Left ventricle myocardium inferior (tissue), 1 donor: ENCODE results near the gene AGFG1. TPM values are rescaled to one million over a fixed set of nuclear protein-coding genes. Genes with fewer than 3 reads are reported as not detected.

Source experiments
- DNase-seq: peaks from one replicate; pipeline ENCODE4 v3.0.0-alpha.2; 2020
- H3K27ac ChIP-seq: fragments of 200-600 bp; replicated peaks from 2 replicates; pipeline ENCODE4 v1.8.0; 2021
- H3K27me3 ChIP-seq: fragments of 200-600 bp; 2 replicates; pipeline ENCODE4 v1.8.0; 2021; ENCODE audit warnings: low read depth
- H3K36me3 ChIP-seq: fragments of 200-600 bp; 2 replicates; pipeline ENCODE4 v1.8.0; 2021
- H3K4me1 ChIP-seq: fragments of 200-600 bp; 2 replicates; pipeline ENCODE4 v1.8.0; 2021
- H3K4me3 ChIP-seq: fragments of 200-600 bp; 2 replicates; pipeline ENCODE4 v1.8.0; 2021; ENCODE audit warnings: mild to moderate bottlenecking, moderate library complexity
- H3K9me3 ChIP-seq: fragments of 200-600 bp; replicated peaks from 2 replicates; pipeline ENCODE4 v1.8.0; 2021
- intact Hi-C: fragments of 100-400 bp; cut with micrococcal nuclease; formaldehyde crosslinking; loops from one replicate; pipeline ENCODE4 v1.11.0; 2022
- total RNA-seq: library from RNA; stranded (reverse); fragmentation: NEBNext Ultra II Directional; extraction: Animal tissue kit (Norgen Biotek cat#: 25700); gene quantifications from one replicate; pipeline ENCODE4 v1.2.1, GENCODE V29; 2021
- TF ChIP-seq, protein P1 (sequence below): fragments of 200-600 bp; IDR thresholded peaks from 2 replicates; pipeline ENCODE4 v1.8.0; 2021; ENCODE audit warnings: antibody characterized with exemption, mild to moderate bottlenecking, borderline replicate concordance
- donor health status: DM: no; HTN: yes; CAD: no; lungs with severe emphysema.

AGFG1 gene
- total RNA-seq, 1 donor from 2014 or later, result 50.4 TPM

DNA sequence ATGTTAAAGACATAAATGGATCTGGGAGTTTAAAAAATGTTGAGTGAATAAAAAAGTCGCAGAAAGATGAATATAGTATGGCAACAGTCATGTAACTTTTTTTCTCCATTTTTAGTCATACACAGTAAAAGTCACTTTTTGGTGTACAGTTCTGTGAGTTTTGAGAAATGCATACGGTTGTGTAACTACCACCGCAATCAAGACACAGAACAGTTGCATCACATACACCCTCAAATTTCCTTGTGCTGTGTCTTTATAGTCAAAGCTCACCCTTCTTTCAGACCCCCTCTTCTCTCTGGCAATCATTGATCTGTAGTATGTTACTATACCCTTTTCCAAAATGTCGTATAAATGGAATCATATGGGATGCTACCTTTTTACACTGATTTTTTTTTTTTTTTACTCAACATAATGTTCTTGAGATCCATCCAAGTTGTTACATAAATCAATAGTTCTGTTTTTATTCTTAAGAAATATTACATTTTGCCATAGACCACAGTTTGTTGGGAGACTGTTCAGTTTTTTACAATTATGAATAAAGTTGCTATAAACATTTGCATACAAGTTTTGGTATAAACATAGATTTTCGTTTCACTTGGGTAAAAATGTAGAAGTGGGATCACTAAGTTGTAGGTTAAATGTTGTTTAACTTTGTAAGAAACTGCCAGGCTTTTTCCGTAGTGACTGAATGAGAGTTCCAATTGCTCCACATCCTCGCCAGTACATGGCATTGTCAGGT, 35.4 kb upstream of the AGFG1 start:
- DNase-seq, result no peak
- Histone ChIP-seq H3K27ac (no peak overlapping the region), H3K36me3 (no peaks in the 10 kb centered on the region), H3K4me1 (no peaks in the 10 kb centered on the region), H3K9me3 (peaks cover 19% of the 10 kb centered on the region), H3K27me3 (no peaks in the 10 kb centered on the region), H3K4me3 (no peak overlapping the region)
- TF ChIP-seq, protein P1, sequence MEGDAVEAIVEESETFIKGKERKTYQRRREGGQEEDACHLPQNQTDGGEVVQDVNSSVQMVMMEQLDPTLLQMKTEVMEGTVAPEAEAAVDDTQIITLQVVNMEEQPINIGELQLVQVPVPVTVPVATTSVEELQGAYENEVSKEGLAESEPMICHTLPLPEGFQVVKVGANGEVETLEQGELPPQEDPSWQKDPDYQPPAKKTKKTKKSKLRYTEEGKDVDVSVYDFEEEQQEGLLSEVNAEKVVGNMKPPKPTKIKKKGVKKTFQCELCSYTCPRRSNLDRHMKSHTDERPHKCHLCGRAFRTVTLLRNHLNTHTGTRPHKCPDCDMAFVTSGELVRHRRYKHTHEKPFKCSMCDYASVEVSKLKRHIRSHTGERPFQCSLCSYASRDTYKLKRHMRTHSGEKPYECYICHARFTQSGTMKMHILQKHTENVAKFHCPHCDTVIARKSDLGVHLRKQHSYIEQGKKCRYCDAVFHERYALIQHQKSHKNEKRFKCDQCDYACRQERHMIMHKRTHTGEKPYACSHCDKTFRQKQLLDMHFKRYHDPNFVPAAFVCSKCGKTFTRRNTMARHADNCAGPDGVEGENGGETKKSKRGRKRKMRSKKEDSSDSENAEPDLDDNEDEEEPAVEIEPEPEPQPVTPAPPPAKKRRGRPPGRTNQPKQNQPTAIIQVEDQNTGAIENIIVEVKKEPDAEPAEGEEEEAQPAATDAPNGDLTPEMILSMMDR, result no peak
- intact Hi-C loops, result no loop called here

DNA sequence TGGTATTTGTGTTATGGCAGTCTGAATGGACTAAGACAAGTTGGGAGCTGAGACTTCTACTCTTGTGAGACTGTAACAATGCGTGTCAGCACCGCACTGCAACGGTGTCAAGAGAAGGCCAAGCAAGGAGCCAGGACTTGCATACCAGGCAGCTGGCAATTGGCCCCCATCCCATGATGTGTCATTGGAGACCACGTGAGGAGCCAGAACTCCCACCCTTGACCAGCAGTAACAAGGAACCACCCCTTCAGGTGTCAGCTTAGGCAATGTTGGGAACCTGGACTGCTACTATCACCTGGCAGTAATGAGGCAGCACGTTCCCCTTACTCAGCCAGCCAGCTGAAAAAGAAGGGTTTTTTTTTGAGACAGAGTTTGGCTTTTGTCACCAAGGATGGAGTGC, 32.7 kb upstream of the AGFG1 start:
- intact Hi-C loops, result no loop called here
- TF ChIP-seq, protein P1, result no peak
- Histone ChIP-seq H3K27me3 (no peaks in the 10 kb centered on the region), H3K27ac (no peak overlapping the region), H3K9me3 (peaks cover under 1% of the 10 kb centered on the region), H3K4me1 (no peaks in the 10 kb centered on the region), H3K36me3 (no peaks in the 10 kb centered on the region), H3K4me3 (no peak overlapping the region)
- no peak for DNase-seq

DNA sequence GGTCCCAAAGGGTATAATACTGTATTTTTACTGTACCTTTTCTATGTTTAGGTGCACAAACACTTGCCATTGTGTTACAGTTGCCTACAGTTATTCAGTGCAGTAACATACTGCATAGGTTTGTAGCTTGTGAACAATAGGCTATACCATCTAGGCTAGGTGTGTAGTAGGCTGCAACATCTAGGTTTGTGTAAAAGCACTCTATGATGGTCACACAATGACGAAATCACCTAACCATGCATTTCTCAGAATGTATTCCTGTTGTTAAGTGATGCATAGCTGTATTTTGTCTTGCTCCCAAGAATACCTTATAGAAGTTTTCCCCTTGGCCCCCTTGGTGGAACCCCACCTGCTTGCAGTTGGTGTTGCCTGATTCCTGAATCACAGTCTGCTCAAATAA, 29.3 kb upstream of the AGFG1 start:
- no peak for DNase-seq
- Histone ChIP-seq H3K27ac (no peak overlapping the region), H3K4me1 (no peaks in the 10 kb centered on the region), H3K9me3 (no peaks in the 10 kb centered on the region), H3K27me3 (no peaks in the 10 kb centered on the region), H3K36me3 (no peaks in the 10 kb centered on the region), H3K4me3 (no peak overlapping the region)
- intact Hi-C loops, result no loop called here
- TF ChIP-seq, protein P1, result no peak

DNA sequence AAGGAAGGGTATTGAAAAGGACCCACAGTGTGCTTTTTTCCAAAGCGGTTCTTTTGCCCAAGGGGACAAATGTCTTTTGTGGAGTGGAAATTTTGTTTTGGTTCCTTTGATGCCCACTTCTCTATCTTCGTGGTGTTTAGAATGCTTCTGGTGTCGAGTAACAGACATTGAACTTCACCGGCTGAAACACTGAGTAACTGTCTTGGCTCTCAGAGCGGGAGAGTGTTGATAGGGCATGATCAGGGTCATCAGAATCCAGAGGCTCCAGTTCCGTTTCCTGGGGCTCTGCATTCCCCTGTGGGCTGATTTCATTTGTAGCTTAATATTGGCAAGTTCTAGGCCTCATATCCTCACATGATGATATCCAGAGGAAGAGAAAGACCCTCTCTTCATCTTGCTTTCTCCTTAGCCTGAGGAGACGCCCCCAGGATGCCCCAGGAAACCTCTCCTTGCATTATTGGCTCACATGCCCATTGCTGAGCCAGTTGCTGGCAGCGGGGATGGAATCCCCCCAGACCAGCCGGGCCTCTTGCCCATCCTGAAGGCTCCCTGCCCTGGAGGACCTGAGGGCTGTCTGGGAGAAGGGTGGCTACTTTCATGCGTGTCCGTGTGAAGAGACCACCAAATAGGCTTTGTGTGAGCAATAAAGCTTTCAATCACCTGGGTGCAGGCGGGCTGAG, 27.9 kb upstream of the AGFG1 start:
- H3K27me3 ChIP-seq, result no peaks in the 10 kb centered on the region
- no peak overlapping the region for H3K4me3 ChIP-seq
- no peaks in the 10 kb centered on the region for H3K4me1 ChIP-seq
- no peaks in the 10 kb centered on the region for H3K36me3 ChIP-seq
- H3K27ac ChIP-seq, result no peak overlapping the region
- DNase-seq, result no peak
- intact Hi-C loops, result no loop called here
- no peaks in the 10 kb centered on the region for H3K9me3 ChIP-seq
- TF ChIP-seq, protein P1, result no peak

DNA sequence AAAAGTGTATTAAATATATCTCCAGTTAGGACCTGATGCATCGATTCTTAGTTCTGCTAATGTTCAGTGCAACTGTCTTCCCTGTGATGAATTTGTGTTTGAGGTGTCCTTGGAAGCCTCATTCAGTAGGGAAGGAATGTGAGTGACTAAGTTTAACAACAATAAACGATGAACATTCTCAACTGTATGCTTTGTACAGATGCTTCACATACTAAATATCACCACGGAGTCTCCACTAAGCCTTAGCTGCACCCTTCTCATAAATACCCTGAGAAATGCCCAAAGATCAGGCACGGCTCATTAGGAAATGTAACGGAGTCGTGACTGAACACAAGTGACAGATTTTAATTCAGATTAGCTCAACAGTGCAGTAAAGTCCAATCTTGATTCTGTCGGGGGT, 24.4 kb upstream of the AGFG1 start:
- H3K4me1 ChIP-seq, result peaks cover 26% of the 10 kb centered on the region
- no peak for DNase-seq
- no peaks in the 10 kb centered on the region for H3K27me3 ChIP-seq
- TF ChIP-seq, protein P1, result no peak
- no peaks in the 10 kb centered on the region for H3K36me3 ChIP-seq
- intact Hi-C loops, result no loop called here
- H3K27ac ChIP-seq, result no peak overlapping the region
- no peaks in the 10 kb centered on the region for H3K9me3 ChIP-seq
- no peak overlapping the region for H3K4me3 ChIP-seq
